ENCODE results near the gene PGF.

DNA sequence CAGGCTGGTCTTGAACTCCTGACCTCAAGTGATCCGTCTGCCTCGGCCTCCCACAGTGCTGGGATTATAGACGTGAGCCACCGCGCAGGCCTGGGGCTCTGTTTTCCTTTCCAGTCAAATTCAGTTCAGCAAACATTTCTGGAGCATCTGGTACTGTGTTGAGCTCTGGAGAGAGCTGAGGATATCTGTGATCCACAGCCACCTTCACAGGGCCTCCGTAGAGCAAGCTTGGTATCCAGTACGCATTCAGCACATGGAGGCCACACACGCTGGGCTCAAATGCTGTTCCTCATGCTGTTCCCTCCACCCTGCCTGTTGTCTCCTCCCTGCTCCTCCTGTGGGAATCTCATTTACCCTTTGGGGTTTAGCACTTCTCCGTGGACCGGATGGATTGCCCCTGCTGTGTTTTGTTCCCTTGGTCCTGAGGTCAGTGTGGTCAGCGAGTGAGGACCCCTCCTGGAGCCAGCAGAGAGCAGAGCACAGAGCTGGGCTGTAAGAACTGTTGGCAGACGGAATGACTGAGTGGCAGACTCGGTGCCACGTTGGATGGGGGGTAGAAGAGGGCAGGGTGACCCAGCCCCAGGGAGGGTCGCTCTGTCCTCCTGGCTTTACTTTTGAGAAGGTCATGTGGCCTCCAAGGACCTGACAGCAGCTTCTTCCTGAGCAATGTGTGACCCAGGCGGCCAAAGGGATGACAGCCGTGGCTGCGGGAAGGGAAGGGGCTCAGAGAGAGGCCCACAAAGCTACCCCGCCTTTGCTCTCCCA, 33.2 kb downstream of the PGF start:
- TF ChIP-seq EZH2 (IDR thresholded peaks at IDR 0.05; ENCODE audit: insufficient read depth, poor library complexity, severe bottlenecking) (no peak), EZH2phosphoT487 (IDR thresholded peaks at IDR 0.05; ENCODE audit: insufficient read depth, low read depth) (no peak)

Data from GM23248 (cell line).